Activated CD4-positive, alpha-beta memory T cell treated with anti-CD3 and anti-CD28 coated beads for 36 hours (primary cell): Measurements from ENCODE around the gene AMBRA1. TPM values are rescaled to one million over a fixed set of nuclear protein-coding genes. Genes with fewer than 3 reads are reported as not detected.
"Not testable (repeated sequence)": the region's sequence is repeated elsewhere in the genome, so short reads cannot be mapped to it uniquely, and the experiment has no call there.

Experiments used
- CTCF ChIA-PET: fragments of 350-600 bp; sonication (Branson Sonifier 250); formaldehyde crosslinking; loops from one replicate; lab custom pipeline; 2021; ENCODE audit warnings: antibody characterized with exemption, inconsistent platforms; lab: Charles Lee
- POLR2A ChIA-PET: fragments of 350-600 bp; sonication (Branson Sonifier 250); formaldehyde crosslinking; loops from one replicate; lab custom pipeline; 2021; ENCODE audit warnings: antibody characterized with exemption; lab: Charles Lee
- DNase-seq: peaks from one replicate; pipeline ENCODE4 v3.0.0-alpha.2; 2020
- H3K27ac Mint-ChIP-seq: one replicate; pipeline ENCODE4 v1.8.0; 2021; ENCODE audit warnings: mixed read lengths
- H3K27me3 Mint-ChIP-seq: one replicate; pipeline ENCODE4 v1.8.0; 2021; ENCODE audit warnings: mixed read lengths
- H3K36me3 Mint-ChIP-seq: one replicate; pipeline ENCODE4 v1.8.0; 2021; ENCODE audit warnings: mixed read lengths
- H3K4me1 Mint-ChIP-seq: one replicate; pipeline ENCODE4 v1.8.0; 2021; ENCODE audit warnings: low read depth, mixed read lengths
- H3K4me3 Mint-ChIP-seq: one replicate; pipeline ENCODE4 v1.8.0; 2021; ENCODE audit warnings: mild to moderate bottlenecking, mixed read lengths
- H3K9me3 Mint-ChIP-seq: one replicate; pipeline ENCODE4 v1.8.0; 2021; ENCODE audit warnings: mixed read lengths
- intact Hi-C: fragments of 100-400 bp; cut with micrococcal nuclease; formaldehyde crosslinking; loops from one replicate; pipeline ENCODE4 v1.15.1; 2023
- total RNA-seq, 2 experiments: library from RNA; stranded (reverse); gene quantifications; one replicate each; pipeline ENCODE4 v1.2.3, GENCODE V29; 2021

AMBRA1 gene
- total RNA-seq, 2 experiments from 2014 or later = 22.5 to 24.1 TPM

DNA sequence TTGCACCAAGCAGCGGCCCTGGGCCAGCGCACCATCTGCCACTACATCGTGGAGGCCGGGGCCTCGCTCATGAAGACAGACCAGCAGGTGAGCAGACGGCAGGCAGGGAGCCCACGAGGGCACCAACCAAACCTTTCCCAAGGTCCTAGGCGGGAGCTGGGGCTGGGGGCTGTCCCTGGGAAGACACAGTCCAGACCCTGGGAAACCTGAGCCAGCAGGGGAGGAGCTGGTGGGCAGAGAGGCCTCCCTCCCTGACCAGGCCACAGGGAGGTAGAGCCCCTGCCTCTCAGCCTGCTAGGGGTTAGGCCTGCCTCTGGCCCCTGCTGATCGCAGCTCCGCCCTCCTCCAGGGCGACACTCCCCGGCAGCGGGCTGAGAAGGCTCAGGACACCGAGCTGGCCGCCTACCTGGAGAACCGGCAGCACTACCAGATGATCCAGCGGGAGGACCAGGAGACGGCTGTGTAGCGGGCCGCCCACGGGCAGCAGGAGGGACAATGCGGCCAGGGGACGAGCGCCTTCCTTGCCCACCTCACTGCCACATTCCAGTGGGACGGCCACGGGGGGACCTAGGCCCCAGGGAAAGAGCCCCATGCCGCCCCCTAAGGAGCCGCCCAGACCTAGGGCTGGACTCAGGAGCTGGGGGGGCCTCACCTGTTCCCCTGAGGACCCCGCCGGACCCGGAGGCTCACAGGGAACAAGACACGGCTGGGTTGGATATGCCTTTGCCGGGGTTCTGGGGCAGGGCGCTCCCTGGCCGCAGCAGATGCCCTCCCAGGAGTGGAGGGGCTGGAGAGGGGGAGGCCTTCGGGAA, 214.1 kb downstream of the AMBRA1 start:
- POLR2A ChIA-PET = interaction anchor here (1.1 kb wide), 1 partner anchor 31 kb away, joined by 3 read pairs; no protein-coding TSS in a partner anchor
- Mint-ChIP-seq H3K36me3 (peaks cover 26% of the 10 kb centered on the region), H3K27ac (peak overlapping the region; percentile 28), H3K27me3 (peaks cover 10% of the 10 kb centered on the region)
- not testable (repeated sequence) for H3K4me3 Mint-ChIP-seq, H3K9me3 Mint-ChIP-seq, DNase-seq, H3K4me1 Mint-ChIP-seq
- intact Hi-C loops = loop anchor here (1.0 to 2.0 kb wide), 3 partner anchors 19 to 32 kb away; partner anchors contain the start of gene DGKZ
- CTCF ChIA-PET = interaction anchor here (1.8 kb wide), 1 partner anchor 9 kb away, joined by 12 read pairs; no protein-coding TSS in a partner anchor

DNA sequence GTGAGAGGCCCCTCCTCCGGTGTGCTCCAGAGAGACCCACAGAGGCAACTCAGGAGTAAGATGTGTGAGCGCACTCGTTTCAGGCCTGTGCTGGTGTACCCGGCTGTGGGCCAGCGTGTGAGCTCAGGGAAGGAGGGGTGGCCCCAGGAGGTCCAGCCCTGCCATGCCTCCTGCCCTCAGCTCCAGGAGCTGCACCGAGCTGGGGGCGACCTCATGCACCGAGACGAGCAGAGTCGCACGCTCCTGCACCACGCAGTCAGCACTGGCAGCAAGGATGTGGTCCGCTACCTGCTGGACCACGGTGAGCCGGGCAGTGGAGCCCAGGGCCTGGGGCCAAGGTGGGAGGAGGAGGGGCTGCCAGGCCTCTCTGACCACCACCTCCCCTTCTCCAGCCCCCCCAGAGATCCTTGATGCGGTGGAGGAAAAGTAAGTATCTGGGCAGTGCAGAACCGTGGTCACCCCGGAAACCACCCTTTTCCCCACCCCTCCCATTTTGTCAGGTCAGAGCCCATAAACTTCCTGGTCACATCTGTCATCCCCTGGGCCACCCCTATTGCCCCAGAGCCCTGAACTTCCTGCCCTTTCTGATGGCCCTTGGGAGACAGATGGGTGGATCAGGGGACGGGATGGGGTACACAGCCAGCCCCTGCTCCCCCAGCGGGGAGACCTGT, 214.9 kb downstream of the AMBRA1 start:
- CTCF ChIA-PET = interaction anchor here (0.8 to 2.8 kb wide), 5 partner anchors 9 to 27 kb away, joined by 3 to 17 read pairs (median 4); no protein-coding TSS in a partner anchor
- peak overlapping the region; percentile 28 for H3K27ac Mint-ChIP-seq
- intact Hi-C loops = no loop called here
- peaks cover 28% of the 10 kb centered on the region for H3K36me3 Mint-ChIP-seq
- DNase-seq = no peak
- no peaks in the 10 kb centered on the region for H3K9me3 Mint-ChIP-seq
- H3K4me1 Mint-ChIP-seq = peaks cover 7% of the 10 kb centered on the region
- H3K27me3 Mint-ChIP-seq = peaks cover 9% of the 10 kb centered on the region
- no peak overlapping the region for H3K4me3 Mint-ChIP-seq
- POLR2A ChIA-PET = no interaction called here

DNA sequence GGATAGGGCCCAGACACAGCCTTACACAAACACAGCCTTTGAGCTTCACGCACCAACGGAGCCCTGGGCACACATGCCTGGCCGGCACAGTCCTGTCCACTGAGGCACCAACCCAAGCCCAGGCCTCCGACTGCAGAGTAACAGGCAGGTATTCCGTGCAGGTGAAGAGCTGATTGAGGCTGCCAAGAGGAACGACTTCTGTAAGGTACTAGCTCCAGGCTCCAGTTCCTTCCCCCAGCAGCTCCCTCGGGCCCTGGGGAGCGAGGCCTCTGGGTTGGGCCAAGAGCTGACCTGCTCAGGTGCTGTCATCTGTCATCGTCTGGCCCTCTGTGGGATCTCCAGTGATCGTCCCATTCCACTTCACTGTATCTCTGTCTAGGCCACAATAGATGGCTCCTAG, 215.5 kb downstream of the AMBRA1 start:
- POLR2A ChIA-PET = no interaction called here
- DNase-seq = no peak
- H3K9me3 Mint-ChIP-seq = no peaks in the 10 kb centered on the region
- no peak overlapping the region for H3K27ac Mint-ChIP-seq
- intact Hi-C loops = no loop called here
- no peak overlapping the region for H3K4me3 Mint-ChIP-seq
- H3K27me3 Mint-ChIP-seq = peaks cover 5% of the 10 kb centered on the region
- CTCF ChIA-PET = interaction anchor here (0.8 to 2.8 kb wide), 6 partner anchors 8 to 26 kb away, joined by 3 to 17 read pairs (median 6); no protein-coding TSS in a partner anchor
- H3K4me1 Mint-ChIP-seq = peaks cover 7% of the 10 kb centered on the region
- peaks cover 28% of the 10 kb centered on the region for H3K36me3 Mint-ChIP-seq

DNA sequence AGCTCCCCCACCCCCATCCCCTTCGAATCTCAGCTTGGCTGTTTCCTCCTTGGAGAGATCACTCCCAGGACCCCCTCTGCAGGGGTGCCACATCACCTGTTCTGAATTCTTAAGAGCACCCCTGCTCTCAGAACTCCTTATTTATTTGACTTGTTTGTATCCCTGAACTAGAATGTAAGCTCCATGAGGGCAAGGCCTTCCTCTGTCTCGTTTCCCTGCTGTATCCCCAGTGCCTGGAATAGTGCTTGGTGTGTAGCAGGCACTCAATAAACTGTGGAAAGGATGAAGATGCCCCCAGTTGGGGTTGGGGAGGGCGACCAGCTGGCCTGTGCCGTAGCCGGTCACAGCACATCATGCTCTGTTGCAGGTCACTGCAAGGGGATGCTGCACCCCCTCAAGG, 216.0 kb downstream of the AMBRA1 start:
- POLR2A ChIA-PET = no interaction called here
- H3K27ac Mint-ChIP-seq = no peak overlapping the region

DNA sequence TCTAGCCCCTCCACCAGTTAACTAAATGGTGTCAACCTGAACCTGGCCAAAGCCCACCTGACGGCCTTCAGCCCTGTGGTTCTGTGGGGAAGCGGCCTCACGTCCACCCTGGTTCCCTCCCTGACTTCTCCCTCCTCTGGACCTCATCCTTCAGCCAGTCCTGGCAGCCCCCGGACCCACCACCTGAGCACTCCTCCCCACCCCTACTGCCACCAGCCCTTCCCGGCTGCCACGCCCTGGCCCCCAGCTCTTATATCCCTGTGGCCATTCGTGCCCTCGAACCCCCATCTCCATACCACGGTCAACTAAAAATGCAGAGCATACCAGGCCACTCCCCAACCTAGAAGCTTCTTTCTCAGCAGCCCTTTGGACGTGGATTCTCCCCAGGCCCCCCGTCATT, 216.5 kb downstream of the AMBRA1 start:
- H3K4me1 Mint-ChIP-seq = peaks cover 7% of the 10 kb centered on the region
- intact Hi-C loops = no loop called here
- peaks cover 4% of the 10 kb centered on the region for H3K27me3 Mint-ChIP-seq
- ChIA-PET POLR2A (no interaction called here), CTCF (interaction anchor here (1.8 to 2.8 kb wide), 3 partner anchors 9 to 25 kb away, joined by 7 to 17 read pairs (median 12); no protein-coding TSS in a partner anchor)
- peaks cover 28% of the 10 kb centered on the region for H3K36me3 Mint-ChIP-seq
- H3K9me3 Mint-ChIP-seq = no peaks in the 10 kb centered on the region
- no peak overlapping the region for H3K4me3 Mint-ChIP-seq
- no peak for DNase-seq
- H3K27ac Mint-ChIP-seq = no peak overlapping the region

More for the DNA sequence above, 216.0 kb downstream of the AMBRA1 start:
- CTCF ChIA-PET = interaction anchor here (1.1 to 2.8 kb wide), 5 partner anchors 8 to 25 kb away, joined by 3 to 17 read pairs (median 7); no protein-coding TSS in a partner anchor
- DNase-seq = no peak
- Mint-ChIP-seq H3K4me3 (no peak overlapping the region), H3K36me3 (peaks cover 28% of the 10 kb centered on the region), H3K4me1 (peaks cover 7% of the 10 kb centered on the region), H3K27me3 (peaks cover 4% of the 10 kb centered on the region), H3K9me3 (no peaks in the 10 kb centered on the region)
- intact Hi-C loops = no loop called here

DNA sequence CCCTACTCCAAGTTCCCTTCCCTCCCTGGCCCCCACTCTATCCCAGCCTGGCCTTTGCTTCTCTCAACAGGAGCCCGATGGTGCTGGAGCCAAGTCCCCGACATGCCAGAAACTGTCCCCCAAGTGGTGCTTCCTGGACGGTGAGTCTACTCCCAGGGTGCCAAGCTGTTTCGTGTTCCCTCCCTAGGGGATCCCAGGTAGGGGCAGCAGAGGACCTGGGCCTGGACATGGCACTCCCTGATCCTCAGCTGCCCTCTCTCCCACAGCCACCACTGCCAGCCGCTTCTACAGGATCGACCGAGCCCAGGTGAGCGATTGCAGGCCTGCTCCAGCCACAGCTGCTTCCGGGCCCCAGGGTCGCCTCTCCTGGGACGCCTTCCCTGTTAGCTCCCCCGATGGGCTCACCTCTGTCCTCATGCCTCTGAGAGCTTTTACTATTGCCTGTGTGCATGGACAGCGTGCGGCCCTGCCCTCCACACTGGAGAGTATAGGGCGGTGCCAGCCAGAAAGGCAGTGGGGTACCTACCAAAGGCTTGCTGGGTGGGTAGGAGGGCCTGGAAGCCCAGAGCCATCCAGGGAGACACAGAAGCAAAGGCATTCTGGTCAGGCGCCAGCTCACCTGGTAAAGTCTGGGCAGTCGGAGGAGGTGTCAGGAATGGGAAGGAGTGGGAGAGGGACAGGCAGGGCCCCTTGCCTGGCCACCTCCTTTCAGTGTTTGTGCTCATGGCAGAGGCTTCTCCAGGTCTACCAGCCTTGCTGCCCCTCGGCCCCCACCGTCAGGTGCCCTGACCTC, 217.4 kb downstream of the AMBRA1 start:
- CTCF ChIA-PET = interaction anchor here (0.5 to 2.8 kb wide), 5 partner anchors 8 to 162 kb away, joined by 3 to 17 read pairs (median 4); no protein-coding TSS in a partner anchor
- POLR2A ChIA-PET = no interaction called here

DNA sequence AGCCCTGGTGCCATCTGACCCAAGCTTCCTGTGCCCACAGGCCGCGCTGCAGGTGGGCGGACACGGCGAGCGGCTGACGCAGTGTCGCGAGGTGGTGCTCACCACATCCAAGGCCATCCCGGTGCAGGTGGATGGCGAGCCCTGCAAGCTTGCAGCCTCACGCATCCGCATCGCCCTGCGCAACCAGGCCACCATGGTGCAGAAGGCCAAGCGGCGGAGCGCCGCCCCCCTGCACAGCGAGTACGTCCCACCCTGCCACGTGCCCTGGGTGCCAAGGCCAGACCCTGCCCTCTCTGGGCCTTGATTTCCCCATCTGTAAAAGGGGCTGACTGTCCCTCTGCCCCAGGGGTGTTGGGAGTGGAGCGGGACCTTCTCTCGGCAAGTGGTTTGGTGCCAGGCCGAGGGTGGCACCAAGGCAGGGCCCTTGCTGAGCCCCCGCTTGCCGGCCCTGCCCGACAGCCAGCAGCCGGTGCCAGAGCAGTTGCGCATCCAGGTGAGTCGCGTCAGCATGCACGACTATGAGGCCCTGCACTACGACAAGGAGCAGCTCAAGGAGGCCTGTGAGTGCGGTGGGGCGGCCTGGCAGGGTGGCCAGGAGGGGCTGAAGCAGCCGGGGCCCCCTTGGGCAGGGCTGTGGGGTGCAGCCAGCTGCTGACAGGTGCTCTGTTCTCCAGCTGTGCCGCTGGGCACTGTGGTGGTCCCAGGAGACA, 218.3 kb downstream of the AMBRA1 start:
- intact Hi-C loops = no loop called here
- Mint-ChIP-seq H3K9me3 (no peaks in the 10 kb centered on the region), H3K27me3 (no peaks in the 10 kb centered on the region), H3K4me3 (no peak overlapping the region), H3K4me1 (peaks cover 2% of the 10 kb centered on the region), H3K27ac (no peak overlapping the region), H3K36me3 (peaks cover 28% of the 10 kb centered on the region)
- ChIA-PET CTCF (interaction anchor here (2.4 kb wide), 1 partner anchor 7 kb away, joined by 7 read pairs; no protein-coding TSS in a partner anchor), POLR2A (no interaction called here)
- DNase-seq = no peak

More for the DNA sequence above, 217.4 kb downstream of the AMBRA1 start:
- peaks cover 28% of the 10 kb centered on the region for H3K36me3 Mint-ChIP-seq
- H3K4me1 Mint-ChIP-seq = peaks cover 2% of the 10 kb centered on the region
- intact Hi-C loops = no loop called here
- H3K27ac Mint-ChIP-seq = no peak overlapping the region
- no peak for DNase-seq
- H3K4me3 Mint-ChIP-seq = no peak overlapping the region
- H3K9me3 Mint-ChIP-seq = no peaks in the 10 kb centered on the region
- no peaks in the 10 kb centered on the region for H3K27me3 Mint-ChIP-seq

DNA sequence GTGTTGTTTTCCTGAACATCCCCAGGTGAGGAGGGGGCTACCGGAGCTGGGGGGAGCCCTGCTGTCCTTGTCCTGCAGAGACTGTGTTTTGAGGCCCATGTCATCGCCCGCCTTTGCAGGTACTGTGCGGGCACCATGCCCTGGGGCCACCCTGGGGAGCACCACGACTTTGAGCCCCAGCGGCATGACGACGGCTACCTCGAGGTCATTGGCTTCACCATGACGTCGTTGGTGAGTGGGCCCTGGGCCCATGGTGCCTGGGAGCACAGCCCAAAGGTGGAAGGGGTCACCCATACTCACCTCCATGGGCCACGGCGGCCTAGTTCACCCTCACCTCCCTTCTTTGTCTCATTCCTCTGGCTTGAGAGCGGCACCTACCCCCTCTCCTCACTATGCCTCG, 219.0 kb downstream of the AMBRA1 start:
- H3K27ac Mint-ChIP-seq = no peak overlapping the region
- no peak overlapping the region for H3K4me3 Mint-ChIP-seq
- no peak for DNase-seq
- no peaks in the 10 kb centered on the region for H3K9me3 Mint-ChIP-seq
- ChIA-PET POLR2A (no interaction called here), CTCF (interaction anchor here (17.2 kb wide), 1 partner anchor 27 kb away, joined by 346 read pairs; the partner anchor contains the start of gene DGKZ)
- intact Hi-C loops = no loop called here
- peaks cover 35% of the 10 kb centered on the region for H3K36me3 Mint-ChIP-seq
- H3K27me3 Mint-ChIP-seq = no peaks in the 10 kb centered on the region
- no peaks in the 10 kb centered on the region for H3K4me1 Mint-ChIP-seq

DNA sequence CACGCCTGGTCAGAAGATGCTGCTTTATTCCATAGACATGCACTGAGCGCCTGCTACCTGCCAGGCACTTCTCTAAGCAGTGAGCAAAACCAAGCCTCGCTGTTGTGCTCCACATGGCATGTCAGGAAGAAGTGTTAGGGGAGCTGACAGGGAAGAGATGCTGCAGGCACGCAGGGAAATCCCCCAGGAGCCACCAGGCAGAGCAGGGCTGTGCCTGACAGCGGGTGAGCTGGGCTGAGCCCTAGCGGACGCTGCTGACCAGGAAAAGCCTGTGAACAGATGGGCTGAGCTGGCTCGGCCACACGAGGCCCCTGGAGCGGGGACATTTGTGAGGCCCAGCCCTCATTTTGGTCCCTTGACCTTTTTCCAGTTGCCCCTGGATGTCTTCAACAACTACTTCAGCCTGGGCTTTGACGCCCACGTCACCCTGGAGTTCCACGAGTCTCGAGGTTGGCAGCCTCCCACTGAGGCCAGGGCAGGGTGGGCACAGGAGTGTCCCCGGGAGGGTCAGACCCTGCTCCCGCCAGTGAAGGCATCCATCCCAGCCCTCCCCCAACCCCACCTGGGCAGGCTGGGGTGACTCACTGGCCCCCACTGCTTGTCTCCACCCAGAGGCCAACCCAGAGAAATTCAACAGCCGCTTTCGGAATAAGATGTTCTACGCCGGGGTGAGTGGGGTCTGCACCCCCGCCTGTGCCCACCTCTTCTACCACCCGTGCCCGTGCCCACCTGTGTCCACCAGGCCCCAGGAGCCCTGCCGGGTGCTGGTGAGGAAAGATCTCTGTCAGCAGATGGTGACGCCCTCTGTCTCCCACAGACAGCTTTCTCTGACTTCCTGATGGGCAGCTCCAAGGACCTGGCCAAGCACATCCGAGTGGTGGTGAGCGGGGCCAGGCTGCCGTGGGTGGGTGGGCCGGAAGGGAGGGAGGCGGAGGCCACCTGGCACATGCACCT, 219.8 kb downstream of the AMBRA1 start:
- ChIA-PET POLR2A (no interaction called here), CTCF (interaction anchor here (17.2 kb wide), 1 partner anchor 26 kb away, joined by 346 read pairs; the partner anchor contains the start of gene DGKZ)
- no peak for DNase-seq
- Mint-ChIP-seq H3K27me3 (no peaks in the 10 kb centered on the region), H3K36me3 (peaks cover 38% of the 10 kb centered on the region), H3K4me3 (no peak overlapping the region), H3K9me3 (no peaks in the 10 kb centered on the region), H3K4me1 (no peaks in the 10 kb centered on the region), H3K27ac (no peak overlapping the region)
- intact Hi-C loops = no loop called here

DNA sequence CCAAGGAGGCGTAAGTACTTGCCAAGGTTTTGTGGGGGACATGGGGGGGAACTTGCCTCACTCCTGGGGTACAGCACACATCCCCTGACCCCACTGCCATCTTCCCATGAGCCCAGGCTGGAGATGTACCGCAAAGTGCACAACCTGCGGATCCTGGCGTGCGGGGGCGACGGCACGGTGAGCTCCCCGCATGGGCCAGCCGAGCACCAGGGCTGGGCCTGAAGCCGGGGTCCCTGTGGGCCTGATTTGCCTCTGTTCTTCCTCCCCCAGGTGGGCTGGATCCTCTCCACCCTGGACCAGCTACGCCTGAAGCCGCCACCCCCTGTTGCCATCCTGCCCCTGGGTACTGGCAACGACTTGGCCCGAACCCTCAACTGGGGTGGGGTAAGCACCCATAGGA, 221.3 kb downstream of the AMBRA1 start:
- DNase-seq, intact Hi-C loops, H3K4me1 Mint-ChIP-seq, POLR2A ChIA-PET, H3K27me3 Mint-ChIP-seq, H3K27ac Mint-ChIP-seq, H3K9me3 Mint-ChIP-seq, H3K4me3 Mint-ChIP-seq: not testable (repeated sequence)
- CTCF ChIA-PET = interaction anchor here (1.6 to 17.2 kb wide), 2 partner anchors 11 to 25 kb away, joined by 4 to 346 read pairs; partner anchors contain the start of gene DGKZ
- peaks cover 36% of the 10 kb centered on the region for H3K36me3 Mint-ChIP-seq
